HepG2 (cell line): ENCODE data around the gene TBX6. TPM values are rescaled to one million over a fixed set of nuclear protein-coding genes. Genes with fewer than 3 reads are reported as not detected.
A peak's percentile ranks its signal among the peaks of the same experiment; 100 is the strongest.

Experiments used
- AHR ChIP-seq: IDR thresholded peaks from 2 replicates; pipeline ENCODE4 v1.6.1; 2018; ENCODE audit warnings: missing genetic modification reagents, missing compliant biosample characterization
- CENPT ChIP-seq: sonication (generic); formaldehyde crosslinking; IDR thresholded peaks from 2 replicates; pipeline ENCODE4 v1.8.0; 2022; ENCODE audit warnings: low read depth, mild to moderate bottlenecking, moderate library complexity, missing genetic modification reagents
- MEIS1 ChIP-seq: sonication (generic); formaldehyde crosslinking; IDR thresholded peaks from 2 replicates; pipeline ENCODE4 v1.9.0; 2021; ENCODE audit warnings: mild to moderate bottlenecking, missing genetic modification reagents, moderate library complexity, borderline replicate concordance
- PHB2 ChIP-seq: fragments of 450-650 bp; IDR thresholded peaks from 2 replicates; pipeline ENCODE4 v1.6.1; 2018; ENCODE audit not compliant: partially characterized antibody
- ZNF891 ChIP-seq: sonication (generic); formaldehyde crosslinking; IDR thresholded peaks from 2 replicates; pipeline ENCODE4 v1.5.0; 2020; ENCODE audit warnings: mild to moderate bottlenecking, missing genetic modification reagents
- polyA plus RNA-seq, 8 experiments: library from polyadenylated mRNA; depleted of rRNA in 3 of 8; stranded (reverse) in 7 of 8; unstranded in 1 of 8; fragments of >200 nt; fragmentation: Illumina TruSeq in 4 of 8; extraction: Trizol in 4 of 8; gene quantifications; 2 replicates each; pipeline versions ENCODE4 v1.2.1 to v1.2.3, GENCODE V29; 2011 to 2016; ENCODE audit warnings: low read depth in 4 of 8, missing spikeins in 1 of 8, mixed read lengths in 1 of 8; ENCODE audit not compliant: insufficient read depth in 1 of 8
- total RNA-seq, 5 experiments: library from RNA; depleted of rRNA; stranded (reverse); fragments of >200 nt; fragmentation: Illumina TruSeq; extraction: Trizol; gene quantifications; 2 replicates each; pipeline ENCODE4 v1.2.3, GENCODE V29; 2016; ENCODE audit warnings: low read depth in 1 of 5
- TF ChIP-seq, protein P1 (sequence below), 2 experiments: fragments of 450-650 bp in 1 of 2; sonication (generic) in 1 of 2; formaldehyde crosslinking in 1 of 2; IDR thresholded peaks; 2 replicates each; pipeline versions ENCODE4 v1.6.1 to v1.8.0; 2016 to 2022; ENCODE audit warnings: antibody characterized with exemption in 1 of 2, mild to moderate bottlenecking in 1 of 2, missing genetic modification reagents in 1 of 2
- TF ChIP-seq, protein P2 (sequence below): sonication (generic); formaldehyde crosslinking; IDR thresholded peaks from 2 replicates; pipeline ENCODE4 v1.5.0; 2020; ENCODE audit warnings: missing genetic modification reagents
- TF ChIP-seq, protein P3 (sequence below): sonication (generic); formaldehyde crosslinking; conservative IDR thresholded peaks from 2 replicates; pipeline ENCODE4 v1.4.0; 2020; ENCODE audit warnings: missing genetic modification reagents
- TF ChIP-seq, protein P4 (sequence below): sonication (generic); formaldehyde crosslinking; IDR thresholded peaks from 2 replicates; pipeline ENCODE4 v1.8.1; 2022; ENCODE audit warnings: low read depth, mild to moderate bottlenecking, missing genetic modification reagents
- TF ChIP-seq, protein P5 (sequence below): sonication (generic); formaldehyde crosslinking; IDR thresholded peaks from 2 replicates; pipeline ENCODE4 v1.4.0; 2020; ENCODE audit warnings: missing genetic modification reagents; ENCODE audit errors: not compliant biosample characterization

Gene TBX6
- total and polyA plus RNA-seq, 2 of the 13 experiments (the other 11 are each of a cell fraction or from before 2014, with no cell fraction given) = 0.24 to 0.42 TPM

DNA sequence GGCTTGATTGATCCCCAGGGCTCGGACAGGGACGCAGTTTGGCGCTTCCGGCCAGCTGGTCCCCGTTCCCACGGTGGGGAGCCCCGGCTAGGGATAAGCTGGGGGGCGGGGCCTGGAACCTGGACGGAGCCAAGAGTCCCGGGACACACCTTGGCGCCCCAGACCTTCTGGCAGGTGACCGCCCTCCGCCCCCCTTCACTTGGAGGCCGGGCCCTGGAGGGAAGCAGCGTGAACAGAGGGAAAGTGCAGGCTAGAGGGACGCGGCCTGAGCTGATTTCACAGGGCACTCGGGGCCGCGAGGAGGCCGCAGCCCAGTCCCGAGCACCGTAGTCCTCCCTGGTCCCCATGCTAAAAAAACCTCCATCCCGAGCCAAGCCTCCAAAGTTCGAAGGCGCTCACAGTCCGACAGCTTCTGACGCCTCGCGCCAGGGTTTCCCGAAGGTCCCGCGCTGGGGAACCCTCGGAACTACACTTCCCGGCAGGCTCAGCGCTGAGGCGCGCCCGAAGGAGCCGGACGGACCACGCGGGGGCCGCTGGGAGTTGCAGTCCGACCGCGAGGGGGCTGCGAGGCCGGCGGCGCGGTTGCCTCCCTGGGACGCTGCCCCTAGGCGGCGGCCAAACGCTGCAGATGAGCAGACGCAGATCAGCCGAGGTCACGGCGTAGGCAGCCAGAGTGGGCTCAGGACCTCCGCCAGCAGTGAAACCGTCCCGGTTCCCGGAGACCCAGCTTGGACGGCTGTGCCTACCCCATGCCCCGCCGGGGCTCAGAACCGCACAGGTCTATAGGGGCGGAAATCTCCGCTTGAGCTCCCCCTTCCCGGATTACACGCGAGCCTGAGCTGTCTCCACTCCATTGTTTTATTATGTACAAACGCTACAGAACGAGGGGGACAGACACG lies at the start of gene TBX6 (continued):
- TF ChIP-seq, protein P1, sequence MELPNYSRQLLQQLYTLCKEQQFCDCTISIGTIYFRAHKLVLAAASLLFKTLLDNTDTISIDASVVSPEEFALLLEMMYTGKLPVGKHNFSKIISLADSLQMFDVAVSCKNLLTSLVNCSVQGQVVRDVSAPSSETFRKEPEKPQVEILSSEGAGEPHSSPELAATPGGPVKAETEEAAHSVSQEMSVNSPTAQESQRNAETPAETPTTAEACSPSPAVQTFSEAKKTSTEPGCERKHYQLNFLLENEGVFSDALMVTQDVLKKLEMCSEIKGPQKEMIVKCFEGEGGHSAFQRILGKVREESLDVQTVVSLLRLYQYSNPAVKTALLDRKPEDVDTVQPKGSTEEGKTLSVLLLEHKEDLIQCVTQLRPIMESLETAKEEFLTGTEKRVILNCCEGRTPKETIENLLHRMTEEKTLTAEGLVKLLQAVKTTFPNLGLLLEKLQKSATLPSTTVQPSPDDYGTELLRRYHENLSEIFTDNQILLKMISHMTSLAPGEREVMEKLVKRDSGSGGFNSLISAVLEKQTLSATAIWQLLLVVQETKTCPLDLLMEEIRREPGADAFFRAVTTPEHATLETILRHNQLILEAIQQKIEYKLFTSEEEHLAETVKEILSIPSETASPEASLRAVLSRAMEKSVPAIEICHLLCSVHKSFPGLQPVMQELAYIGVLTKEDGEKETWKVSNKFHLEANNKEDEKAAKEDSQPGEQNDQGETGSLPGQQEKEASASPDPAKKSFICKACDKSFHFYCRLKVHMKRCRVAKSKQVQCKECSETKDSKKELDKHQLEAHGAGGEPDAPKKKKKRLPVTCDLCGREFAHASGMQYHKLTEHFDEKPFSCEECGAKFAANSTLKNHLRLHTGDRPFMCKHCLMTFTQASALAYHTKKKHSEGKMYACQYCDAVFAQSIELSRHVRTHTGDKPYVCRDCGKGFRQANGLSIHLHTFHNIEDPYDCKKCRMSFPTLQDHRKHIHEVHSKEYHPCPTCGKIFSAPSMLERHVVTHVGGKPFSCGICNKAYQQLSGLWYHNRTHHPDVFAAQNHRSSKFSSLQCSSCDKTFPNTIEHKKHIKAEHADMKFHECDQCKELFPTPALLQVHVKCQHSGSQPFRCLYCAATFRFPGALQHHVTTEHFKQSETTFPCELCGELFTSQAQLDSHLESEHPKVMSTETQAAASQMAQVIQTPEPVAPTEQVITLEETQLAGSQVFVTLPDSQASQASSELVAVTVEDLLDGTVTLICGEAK (IDR thresholded peaks at IDR 0.05) = no peak
- TF ChIP-seq, protein P1 (CRISPR knock-in tag; IDR thresholded peaks at IDR 0.05) = peak; percentile 26; the same call in 1 of the 2 replicates
- TF ChIP-seq, protein P2, sequence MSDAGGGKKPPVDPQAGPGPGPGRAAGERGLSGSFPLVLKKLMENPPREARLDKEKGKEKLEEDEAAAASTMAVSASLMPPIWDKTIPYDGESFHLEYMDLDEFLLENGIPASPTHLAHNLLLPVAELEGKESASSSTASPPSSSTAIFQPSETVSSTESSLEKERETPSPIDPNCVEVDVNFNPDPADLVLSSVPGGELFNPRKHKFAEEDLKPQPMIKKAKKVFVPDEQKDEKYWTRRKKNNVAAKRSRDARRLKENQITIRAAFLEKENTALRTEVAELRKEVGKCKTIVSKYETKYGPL (CRISPR knock-in tag) = no peak
- TF ChIP-seq PHB2 = no peak
- TF ChIP-seq, protein P3, sequence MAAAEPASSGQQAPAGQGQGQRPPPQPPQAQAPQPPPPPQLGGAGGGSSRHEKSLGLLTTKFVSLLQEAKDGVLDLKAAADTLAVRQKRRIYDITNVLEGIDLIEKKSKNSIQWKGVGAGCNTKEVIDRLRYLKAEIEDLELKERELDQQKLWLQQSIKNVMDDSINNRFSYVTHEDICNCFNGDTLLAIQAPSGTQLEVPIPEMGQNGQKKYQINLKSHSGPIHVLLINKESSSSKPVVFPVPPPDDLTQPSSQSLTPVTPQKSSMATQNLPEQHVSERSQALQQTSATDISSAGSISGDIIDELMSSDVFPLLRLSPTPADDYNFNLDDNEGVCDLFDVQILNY (CRISPR knock-in tag) = peak; percentile 42; the same call in 1 of the 2 replicates
- TF ChIP-seq AHR = peak; percentile 85; the same call in 1 of the 2 replicates
- TF ChIP-seq, protein P4, sequence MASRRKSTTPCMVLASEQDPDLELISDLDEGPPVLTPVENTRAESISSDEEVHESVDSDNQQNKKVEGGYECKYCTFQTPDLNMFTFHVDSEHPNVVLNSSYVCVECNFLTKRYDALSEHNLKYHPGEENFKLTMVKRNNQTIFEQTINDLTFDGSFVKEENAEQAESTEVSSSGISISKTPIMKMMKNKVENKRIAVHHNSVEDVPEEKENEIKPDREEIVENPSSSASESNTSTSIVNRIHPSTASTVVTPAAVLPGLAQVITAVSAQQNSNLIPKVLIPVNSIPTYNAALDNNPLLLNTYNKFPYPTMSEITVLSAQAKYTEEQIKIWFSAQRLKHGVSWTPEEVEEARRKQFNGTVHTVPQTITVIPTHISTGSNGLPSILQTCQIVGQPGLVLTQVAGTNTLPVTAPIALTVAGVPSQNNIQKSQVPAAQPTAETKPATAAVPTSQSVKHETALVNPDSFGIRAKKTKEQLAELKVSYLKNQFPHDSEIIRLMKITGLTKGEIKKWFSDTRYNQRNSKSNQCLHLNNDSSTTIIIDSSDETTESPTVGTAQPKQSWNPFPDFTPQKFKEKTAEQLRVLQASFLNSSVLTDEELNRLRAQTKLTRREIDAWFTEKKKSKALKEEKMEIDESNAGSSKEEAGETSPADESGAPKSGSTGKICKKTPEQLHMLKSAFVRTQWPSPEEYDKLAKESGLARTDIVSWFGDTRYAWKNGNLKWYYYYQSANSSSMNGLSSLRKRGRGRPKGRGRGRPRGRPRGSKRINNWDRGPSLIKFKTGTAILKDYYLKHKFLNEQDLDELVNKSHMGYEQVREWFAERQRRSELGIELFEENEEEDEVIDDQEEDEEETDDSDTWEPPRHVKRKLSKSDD (CRISPR knock-in tag) = peak; percentile 85; the same call in 1 of the 2 replicates
- TF ChIP-seq CENPT (CRISPR knock-in tag) = no peak; the same call in 1 of the 2 replicates
- TF ChIP-seq, protein P5, sequence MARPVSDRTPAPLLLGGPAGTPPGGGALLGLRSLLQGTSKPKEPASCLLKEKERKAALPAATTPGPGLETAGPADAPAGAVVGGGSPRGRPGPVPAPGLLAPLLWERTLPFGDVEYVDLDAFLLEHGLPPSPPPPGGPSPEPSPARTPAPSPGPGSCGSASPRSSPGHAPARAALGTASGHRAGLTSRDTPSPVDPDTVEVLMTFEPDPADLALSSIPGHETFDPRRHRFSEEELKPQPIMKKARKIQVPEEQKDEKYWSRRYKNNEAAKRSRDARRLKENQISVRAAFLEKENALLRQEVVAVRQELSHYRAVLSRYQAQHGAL (CRISPR knock-in tag) = no peak
- TF ChIP-seq ZNF891 = peak; percentile 37; the same call in 1 of the 2 replicates
- TF ChIP-seq MEIS1 (CRISPR knock-in tag) = no peak
